Retinal pigment epithelial cell (primary cell): ENCODE measurements around the gene RAP1GDS1.
"Not testable (repeated sequence)": the region's sequence is repeated elsewhere in the genome, so short reads cannot be mapped to it uniquely, and the experiment has no call there.

ENCODE experiments used
- DNase-seq: peaks from one replicate; pipeline ENCODE4 v3.0.0-alpha.2; 2010; ENCODE audit warnings: low read depth
- H3K4me3 ChIP-seq: 2 replicates; pipeline ENCODE4 v1.5.1; 2011; ENCODE audit warnings: mild to moderate bottlenecking, low read length, control low read depth, moderate library complexity
- CTCF ChIP-seq: conservative IDR thresholded peaks from 2 replicates; pipeline ENCODE4 v1.5.1; 2011; ENCODE audit warnings: low read depth, low read length, control low read depth, inconsistent platforms

The RAP1GDS1 gene

GRCh38 chr4:98262431-98262830, 1.2 kb downstream of the RAP1GDS1 start:
- H3K4me3 ChIP-seq, result peak overlapping the region; percentile 73
- TF ChIP-seq CTCF, result no peak
- no peak for DNase-seq

- no peak for TF ChIP-seq CTCF
Observed at GRCh38 chr4:98267498-98267897, 6.3 kb downstream of the RAP1GDS1 start.

GRCh38 chr4:98275145-98275544, 14.0 kb downstream of the RAP1GDS1 start:
- TF ChIP-seq CTCF, result no peak
- H3K4me3 ChIP-seq, result no peak overlapping the region
- DNase-seq, result no peak

More at GRCh38 chr4:98267498-98267897, 6.3 kb downstream of the RAP1GDS1 start:
- DNase-seq, result no peak
- no peak overlapping the region for H3K4me3 ChIP-seq

GRCh38 chr4:98283219-98284189, 22.3 kb downstream of the RAP1GDS1 start:
- DNase-seq, result no peak
- TF ChIP-seq CTCF, result no peak
- H3K4me3 ChIP-seq, result no peak overlapping the region

- TF ChIP-seq CTCF, result no peak
- no peak overlapping the region for H3K4me3 ChIP-seq
- DNase-seq, result no peak
Observed at GRCh38 chr4:98284640-98285046, 23.5 kb downstream of the RAP1GDS1 start.

GRCh38 chr4:98285676-98286075, 24.5 kb downstream of the RAP1GDS1 start:
- no peak for DNase-seq
- TF ChIP-seq CTCF, result no peak
- no peak overlapping the region for H3K4me3 ChIP-seq

- TF ChIP-seq CTCF, result no peak
- no peak overlapping the region for H3K4me3 ChIP-seq
- no peak for DNase-seq
Observed at GRCh38 chr4:98287328-98287727, 26.1 kb downstream of the RAP1GDS1 start.

GRCh38 chr4:98288671-98289070, 27.5 kb downstream of the RAP1GDS1 start:
- not testable (repeated sequence) for H3K4me3 ChIP-seq

More at GRCh38 chr4:98288671-98289070, 27.5 kb downstream of the RAP1GDS1 start:
- not testable (repeated sequence) for DNase-seq
